HG03060 (cell line): ENCODE data around the gene DCUN1D4.
A peak's percentile ranks its signal among the peaks of the same experiment; 100 is the strongest.
"Not testable (repeated sequence)": the region's sequence is repeated elsewhere in the genome, so short reads cannot be mapped to it uniquely, and the experiment has no call there.

Source experiments
- ATAC-seq: cut with Tn5 transposase; IDR thresholded peaks from one replicate; pipeline ENCODE4 v1.9.1; 2021; ENCODE audit warnings: low read depth, moderate number of reproducible peaks; ENCODE audit not compliant: unreplicated experiment

DCUN1D4 gene

DNA sequence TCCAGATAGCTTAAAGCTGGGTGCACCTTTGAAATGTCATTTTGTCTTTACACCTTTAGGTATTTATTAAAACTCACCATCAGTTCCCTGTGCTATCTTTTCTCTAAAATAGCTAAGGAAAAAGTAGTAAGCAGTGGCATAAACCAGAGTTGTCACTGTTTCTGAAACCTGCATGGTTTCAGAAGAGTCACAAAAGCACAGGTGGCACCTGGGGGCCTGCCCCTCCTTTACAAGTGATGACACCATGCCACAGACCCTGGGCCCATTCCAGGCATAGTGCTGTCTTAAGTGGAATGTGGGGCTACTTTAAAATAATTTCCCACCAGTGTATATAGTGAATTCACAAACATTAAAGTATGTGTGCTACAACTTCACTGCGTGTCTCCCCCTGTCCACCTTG lies 47.8 kb downstream of the DCUN1D4 start:
- no peak for ATAC-seq

DNA sequence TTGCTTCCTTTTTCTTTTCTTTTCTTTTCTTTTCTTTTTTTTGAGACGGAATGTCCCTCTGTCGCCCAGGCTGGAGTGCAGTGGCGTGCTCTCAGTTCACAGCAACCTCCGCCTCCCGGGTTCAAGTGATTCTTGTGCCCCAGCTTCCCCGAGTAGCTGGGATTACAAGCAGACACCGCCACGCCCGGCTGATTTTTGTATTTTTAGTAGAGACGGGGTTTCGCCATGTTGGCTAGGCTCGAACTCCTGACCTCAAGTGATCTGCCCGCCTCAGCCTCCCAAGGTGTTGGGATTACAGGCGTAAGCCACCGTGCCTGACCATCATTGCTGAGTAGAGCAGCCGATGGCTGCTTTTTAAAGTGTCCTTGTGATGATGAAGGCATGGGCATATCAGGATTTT lies 50.4 kb downstream of the DCUN1D4 start:
- ATAC-seq: not testable (repeated sequence)

DNA sequence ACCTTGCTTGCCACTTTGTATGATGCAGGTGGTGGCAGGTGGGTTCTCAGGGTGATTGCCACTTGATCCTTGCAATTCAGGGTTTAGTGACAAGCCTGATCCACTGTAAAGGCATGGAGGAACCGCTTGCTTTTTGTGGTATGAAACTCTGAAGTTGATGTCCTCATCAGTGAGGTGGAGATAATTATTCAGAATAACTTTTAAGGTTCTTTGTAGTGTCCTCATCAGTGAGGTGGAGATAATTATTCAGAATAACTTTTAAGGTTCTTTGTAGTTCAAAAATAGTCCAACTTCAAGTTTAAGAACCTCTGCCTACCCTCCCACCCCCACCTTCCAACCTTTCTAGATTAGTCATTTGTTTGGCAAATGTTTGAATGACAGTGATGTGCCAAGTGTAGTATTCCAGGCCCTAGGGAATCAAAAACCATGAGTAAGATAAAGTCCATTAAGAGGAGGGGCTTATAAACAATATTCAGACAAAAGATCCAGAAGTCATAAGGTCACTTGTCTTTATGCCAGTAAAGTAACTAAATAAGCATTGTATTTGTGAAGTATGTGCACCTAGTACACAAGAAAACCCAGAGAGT lies 51.2 kb downstream of the DCUN1D4 start:
- no peak for ATAC-seq

DNA sequence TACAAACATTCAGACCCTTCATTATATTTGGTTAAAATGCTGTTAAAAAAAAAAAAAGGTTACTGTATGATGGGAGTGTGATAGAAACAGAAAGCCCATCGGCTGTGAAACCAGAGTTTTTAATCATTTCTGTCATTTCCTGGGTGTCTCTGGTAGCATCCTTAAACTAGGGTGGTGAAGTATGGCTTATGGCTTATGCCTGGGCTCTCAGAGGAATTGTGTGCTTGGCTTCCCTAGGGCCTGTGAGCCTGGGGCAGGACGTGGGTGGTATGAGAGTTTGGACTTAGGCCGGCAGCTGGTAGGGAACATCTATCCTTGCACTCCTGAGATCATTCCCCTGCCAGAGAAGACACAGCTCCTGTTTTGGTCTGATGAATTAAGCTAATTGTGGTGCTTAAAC lies 52.2 kb downstream of the DCUN1D4 start:
- peak; percentile 43 for ATAC-seq

DNA sequence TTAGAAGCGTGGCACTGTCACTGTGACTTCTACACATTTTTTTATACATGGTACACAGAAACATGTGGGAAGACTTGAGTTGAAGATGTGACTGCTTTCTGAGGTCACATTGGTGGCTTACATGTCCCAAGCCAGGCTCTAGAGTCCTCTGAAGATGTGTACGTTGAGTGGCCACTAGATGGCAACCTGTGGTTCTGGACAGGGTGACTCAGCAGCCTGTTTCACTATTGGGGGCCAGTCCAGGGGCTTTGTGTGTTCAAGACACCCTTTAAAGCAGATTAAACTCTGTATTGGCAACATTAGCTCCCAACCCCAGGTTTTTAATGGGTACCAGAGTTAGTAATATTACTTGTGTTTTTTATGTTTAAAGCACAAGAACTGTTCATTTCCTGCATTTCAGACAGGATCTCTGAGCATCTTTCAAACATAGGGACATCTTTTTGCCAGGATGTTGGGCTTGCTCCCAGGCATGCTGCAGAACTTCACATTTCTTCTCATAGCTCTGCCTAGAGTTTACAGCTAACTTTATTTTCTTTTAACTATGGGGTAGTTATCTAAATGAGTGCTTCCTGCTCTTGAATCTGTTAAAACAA lies 53.0 kb downstream of the DCUN1D4 start:
- peak; percentile 96 for ATAC-seq

DNA sequence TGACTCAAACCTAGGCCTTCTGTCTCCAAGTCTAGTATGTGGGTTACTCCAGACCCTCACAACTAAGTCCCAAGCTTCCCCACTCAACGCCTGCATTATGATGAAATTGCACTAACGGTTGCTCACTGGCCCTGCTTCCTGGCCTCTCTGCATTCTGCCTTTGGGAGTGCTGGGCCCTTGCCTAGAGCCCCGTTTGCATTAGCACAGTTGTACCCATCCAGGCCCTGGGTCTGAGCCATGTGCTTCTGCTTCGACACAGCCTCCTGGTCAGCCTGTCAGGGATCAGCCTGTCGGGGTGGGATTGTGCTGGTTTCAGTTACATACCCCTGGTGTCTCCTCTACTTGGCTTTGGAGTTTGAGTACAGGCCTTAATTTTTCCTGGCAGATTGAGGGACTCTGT lies 58.4 kb downstream of the DCUN1D4 start:
- no peak for ATAC-seq

DNA sequence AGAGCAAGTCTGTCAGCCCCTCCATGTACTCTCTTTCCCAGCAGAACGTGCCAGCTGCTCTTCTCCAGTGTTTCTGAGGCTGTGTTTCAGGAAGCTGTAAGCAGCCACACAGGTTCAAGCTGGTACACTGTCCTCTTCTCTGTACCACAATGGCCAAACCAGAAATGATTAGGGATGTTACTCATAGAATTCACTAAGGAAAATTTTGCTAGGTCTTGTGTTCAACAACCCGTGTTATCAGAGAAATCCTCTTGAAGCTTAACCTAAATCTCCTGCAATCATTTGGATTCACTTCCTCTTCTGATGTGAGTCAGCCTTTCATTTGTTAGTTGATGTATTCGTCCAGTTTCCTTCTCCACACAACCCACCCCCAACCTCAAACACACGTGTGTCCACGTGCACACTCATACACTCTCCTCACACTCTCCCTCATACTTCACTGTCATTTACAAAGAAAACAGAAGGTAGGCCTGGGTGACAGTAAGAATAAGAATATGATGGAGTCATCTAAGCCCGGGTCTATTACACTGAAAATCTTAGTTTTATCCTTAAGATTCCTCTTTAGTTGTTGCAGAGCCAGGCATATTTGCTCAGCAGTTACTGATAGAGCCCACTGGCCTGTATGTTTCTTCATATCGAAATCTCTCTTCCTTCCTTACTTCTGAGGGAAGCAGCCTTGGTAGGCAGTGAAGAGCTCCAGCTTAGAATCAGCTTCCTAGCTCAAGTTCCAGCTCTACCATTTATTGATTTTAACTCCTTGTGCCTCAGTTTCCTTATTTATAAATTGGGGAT lies 63.4 kb downstream of the DCUN1D4 start:
- peak; percentile 98 for ATAC-seq

DNA sequence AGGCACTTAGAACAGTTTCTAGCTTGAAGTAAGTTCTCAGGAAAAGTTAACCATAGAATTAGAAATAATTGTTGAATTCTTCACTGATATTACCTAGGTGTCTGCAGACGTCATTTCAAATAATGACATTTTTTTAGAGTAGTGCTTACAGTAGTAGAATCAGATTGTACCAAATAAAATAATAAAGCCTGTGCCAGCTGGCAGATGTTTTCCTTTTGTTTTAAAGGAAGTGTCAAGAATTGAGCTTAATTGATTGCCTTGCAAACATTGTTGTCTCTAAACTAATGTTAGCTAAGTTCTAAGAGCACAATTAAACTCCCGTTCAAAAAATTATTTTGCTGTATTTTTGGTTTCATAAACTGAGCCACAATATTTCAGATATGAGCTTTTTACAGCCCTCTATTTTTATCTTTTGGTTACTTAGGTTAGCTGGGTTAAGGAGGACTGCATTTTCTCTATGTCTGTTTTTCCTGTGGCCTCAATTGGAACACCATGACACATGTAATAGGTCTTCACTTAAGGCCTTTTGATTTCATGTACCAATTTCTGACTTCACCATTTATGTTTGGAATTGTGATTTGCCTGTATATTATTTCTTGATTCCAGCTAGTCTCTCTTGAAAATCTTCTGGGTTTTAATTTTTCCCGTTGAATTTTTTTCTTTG lies 64.2 kb downstream of the DCUN1D4 start:
- no peak for ATAC-seq

DNA sequence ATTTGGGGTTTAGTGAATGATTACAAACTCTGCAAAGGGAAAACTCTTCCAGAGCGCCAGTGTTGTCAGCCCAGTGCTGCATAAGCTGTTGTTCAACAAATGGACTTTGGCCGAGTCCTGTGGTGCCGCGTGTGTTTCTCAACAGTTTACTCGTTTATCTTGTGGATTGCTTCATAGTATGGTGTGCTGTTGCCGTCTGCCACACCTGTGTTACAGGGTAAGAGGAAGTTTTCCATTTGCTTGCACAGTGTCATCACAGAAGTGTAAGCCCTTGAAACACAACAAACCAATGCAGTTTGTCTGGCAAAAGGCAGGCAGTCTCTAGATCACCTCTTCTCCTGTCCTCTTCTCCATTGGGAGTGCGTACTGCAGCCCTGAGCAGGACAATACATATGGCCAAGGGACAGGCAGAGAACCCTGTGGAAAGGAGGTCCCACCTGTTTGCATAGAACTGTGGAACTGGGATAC lies 66.3 kb downstream of the DCUN1D4 start:
- no peak for ATAC-seq

DNA sequence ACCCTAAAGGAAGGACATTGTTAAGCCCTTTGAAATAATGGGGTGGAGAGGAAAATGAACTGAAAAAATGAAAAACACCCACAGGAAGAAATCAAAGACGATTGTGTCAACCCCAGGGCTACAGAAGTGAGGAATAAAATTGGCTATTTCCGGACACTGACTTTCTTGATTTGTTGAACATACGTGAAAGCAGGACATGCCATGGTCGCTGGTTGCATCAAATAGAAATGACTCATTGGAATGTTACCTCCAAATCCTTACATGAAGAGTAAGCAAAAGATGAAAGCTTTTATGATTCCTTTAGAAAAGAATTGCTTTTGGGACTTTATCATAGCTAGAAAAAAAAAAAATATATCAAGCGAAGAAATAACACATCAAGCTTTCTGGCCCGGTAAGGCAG lies 75.3 kb downstream of the DCUN1D4 start:
- ATAC-seq: no peak

DNA sequence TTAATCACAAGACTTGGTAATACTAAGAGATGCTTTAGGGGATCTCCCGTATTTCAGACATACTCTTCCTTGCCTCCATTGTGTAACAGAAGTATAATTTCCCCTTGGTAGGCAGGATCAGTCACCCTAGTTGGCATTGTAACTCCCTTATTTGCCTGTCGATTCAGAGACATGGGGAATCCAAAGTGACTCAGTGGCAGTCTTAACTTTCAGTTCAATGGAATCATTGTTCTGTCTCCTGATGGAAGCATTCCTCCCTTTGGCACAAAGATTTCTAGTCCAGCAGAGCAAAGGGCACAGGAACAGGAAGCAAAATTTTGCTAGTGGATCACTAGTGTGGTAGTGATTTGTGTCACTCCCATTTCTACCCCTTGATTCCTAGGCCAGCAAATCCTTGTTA lies 80.4 kb downstream of the DCUN1D4 start:
- no peak for ATAC-seq

DNA sequence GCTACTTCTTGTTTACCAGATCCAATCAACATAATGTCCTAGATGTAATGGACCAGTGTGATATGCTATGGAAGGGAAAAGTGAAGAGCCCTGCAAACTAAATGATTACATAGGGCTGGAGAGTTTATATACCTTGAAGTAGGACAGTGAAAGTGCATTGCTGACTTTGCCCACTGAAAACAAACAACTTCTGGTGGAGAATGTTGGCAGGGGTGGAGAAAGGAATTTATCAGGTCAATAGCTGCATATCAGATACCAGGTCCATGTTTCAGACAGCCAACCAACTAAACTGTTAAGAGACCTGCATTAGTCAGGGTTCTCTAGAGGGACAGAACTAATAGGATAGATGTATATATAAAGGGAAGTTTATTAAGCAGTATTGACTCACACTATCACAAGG lies 82.4 kb downstream of the DCUN1D4 start:
- ATAC-seq: no peak

DNA sequence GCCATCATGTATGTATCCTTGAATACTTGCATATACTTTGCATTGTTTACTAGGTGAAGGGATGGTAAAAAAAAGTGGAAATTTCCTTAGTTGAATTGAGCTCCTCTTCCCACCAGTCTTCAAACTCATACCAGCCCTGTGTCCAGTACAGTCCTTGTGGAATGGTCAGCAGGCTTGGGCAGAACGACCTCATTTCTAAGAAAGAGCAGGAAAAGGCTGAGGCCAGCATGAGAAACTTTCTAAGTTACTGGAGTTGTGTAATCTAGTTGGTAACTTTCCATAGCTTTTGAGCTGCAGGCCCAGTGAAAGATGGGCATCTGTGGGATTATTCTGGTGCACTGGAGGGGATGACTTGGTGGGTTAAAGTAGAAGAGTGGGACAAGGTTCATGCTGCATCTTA lies 87.6 kb downstream of the DCUN1D4 start:
- ATAC-seq: no peak

DNA sequence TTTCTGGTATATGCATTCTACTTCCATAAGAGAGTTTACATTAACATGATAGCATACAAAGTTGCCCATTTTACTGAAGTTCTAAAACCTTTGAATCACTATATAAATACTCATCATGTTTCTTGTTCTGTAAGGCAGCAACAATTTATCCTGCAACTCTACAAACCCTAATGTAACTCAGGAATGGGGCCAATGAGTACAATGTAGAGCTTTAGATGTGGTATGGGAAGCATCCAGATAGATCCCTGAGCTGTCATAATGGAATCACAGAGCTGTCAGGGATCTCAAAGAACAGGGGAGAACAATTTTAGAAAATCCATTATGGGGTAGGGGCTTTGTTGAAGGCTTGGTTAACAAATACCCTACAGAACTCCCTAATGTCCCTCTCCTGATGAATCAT lies 88.5 kb downstream of the DCUN1D4 start:
- no peak for ATAC-seq

DNA sequence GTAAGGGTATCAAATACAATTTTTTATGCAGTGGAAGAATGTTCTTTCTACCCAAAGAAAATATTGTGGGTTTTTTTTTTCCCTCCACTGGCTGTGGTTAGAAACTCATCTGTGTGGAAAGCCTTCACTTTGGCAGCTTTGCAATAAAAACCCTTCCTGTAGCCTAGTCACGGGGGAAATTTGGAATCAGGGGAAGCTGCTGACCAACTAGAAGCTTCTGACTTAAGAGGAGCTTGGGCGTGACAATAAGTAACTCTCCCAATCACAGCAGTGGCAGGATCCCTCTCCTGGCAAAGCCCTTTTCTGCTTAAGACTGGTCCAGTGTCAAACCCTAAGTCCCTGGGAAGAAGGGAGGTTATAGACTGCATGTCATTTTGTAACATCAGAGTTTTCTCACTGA lies 89.3 kb downstream of the DCUN1D4 start:
- ATAC-seq: no peak

DNA sequence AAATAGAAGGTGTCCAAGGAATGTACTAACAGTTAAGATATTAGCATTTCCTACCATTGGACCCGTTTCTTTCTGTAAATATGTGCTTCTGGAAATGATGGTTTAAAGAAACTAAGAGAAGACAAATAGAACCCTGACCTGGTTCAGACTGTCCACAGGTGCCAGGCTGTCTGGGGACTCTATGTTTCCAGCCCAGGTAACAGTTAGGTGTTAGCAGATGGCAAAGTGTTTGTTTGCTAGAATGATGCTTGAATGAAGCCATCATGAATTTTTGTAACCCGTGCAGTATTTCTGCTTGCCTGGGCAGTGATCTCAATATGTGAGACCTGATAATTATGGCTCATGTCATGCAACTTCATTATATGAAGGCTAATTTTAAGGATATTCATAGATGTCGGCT lies 89.7 kb downstream of the DCUN1D4 start:
- no peak for ATAC-seq

DNA sequence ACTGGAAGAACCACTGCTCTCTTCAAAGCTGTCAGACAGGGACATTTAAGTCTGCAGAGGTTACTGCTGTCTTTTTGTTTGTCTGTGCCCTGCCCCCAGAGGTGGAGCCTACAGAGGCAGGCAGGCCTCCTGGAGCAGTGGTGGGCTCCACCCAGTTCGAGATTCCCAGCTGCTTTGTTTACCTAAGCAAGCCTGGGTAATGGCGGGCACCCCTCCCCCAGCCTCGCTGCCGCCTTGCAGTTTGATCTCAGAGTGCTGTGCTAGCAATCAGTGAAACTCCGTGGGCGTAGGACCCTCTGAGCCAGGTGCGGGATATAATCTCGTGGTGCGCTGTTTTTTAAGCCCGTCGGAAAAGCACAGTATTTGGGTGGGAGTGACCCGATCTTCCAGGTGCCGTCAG lies 97.5 kb downstream of the DCUN1D4 start:
- ATAC-seq: not testable (repeated sequence)

DNA sequence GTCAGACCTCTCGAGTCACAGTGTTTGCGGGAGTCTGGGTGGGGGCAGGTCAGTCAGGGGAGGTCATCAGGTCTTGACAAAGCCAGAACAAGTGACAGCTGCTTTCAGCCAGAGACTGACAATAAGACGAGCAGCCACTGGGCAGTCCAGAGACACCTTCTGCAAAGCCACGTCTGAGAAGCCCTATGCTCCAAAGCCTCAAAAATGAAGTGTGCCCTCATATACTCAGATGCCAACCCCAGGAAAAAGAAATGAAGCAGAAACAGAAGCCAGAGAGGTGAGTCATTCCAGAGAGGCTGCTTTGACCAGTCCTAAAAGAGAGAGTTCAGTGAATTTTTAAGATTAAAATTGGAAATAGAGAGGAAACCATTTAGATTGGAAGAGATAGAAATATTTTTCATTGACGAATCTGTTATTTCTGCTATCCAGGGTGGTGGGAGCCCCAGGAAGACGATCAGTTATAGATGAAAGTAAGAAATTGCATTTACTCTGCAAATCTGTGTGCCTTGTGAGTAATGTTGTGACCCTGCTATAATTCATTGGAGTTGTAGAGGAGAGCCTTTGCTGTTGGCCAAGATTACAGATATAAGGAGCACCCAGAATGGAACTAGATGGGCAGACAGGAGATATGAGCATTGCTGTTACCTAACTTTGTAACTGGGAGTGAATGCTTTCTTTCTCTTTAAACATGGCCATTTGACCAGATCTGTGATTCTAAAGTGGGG lies 99.3 kb downstream of the DCUN1D4 start:
- no peak for ATAC-seq

DNA sequence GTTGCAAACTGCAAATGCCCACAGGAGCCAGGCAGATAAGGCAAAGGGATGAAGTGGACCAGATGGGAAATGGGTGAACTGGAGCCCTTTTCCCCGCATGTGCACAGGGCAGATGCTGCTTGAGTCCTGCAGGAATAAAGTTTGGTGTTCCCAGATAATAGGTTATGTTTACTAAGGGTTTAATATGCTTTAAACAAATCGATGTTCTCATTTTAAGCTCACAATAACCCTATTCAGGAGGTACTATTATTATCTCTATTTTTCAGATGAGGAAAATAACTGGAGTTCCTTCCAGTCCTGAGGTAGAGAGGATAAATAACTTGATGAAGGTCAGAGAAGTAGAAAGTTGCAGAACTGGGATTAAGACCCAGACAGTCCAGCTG lies 99.9 kb downstream of the DCUN1D4 start:
- no peak for ATAC-seq

DNA sequence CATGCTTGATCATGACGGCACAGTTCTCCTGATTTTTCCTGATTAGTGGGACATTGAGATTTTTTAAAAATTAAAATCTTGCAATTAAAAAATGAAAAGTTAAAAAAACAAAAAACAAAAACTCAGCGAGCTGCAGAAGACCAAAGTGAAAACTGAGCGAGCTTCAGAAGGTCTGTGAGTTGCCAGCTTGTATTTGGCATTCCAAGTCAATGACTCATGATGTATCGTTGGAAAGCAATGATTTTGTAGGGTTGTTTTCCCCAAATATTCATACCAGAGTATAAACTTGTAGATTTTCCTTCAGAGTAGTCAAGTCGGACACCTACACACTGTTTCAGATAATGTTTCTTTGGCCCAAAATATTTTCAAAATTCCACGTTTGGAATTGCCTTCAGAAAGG lies 100.3 kb downstream of the DCUN1D4 start:
- ATAC-seq: no peak
